ENCODE measurements around the gene WASF1. TPM values are rescaled to one million over a fixed set of nuclear protein-coding genes. Genes with fewer than 3 reads are reported as not detected.

Gene WASF1
- total and polyA plus RNA-seq, 8 donors = 5.5 to 27.3 (median 21.8) TPM

DNA sequence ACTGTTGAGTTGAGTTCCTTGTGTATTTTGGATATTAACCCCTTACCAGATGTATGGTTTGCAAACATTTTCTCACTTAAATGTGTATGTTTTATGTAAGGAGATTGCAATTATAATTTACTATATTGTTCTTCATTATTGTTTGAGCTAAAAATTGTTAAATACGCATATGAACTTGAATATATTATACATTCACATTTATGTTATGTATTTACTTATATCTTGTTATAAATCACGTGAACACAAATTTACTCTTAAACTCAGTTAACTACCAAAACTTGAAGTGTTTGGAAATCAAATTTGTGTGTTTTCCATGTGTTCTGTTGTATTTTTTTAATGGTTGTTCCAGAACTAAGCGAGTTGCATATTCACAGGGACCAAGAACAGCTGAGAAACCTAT lies 19.1 kb upstream of the WASF1 start:
- no peaks in the 10 kb centered on the region for H3K4me1 ChIP-seq
- DNase-seq (no peak), ATAC-seq (no peak)
- no peaks in the 10 kb centered on the region for H3K27me3 ChIP-seq
- H3K27ac ChIP-seq = no peak overlapping the region
- no peak overlapping the region for H3K4me3 ChIP-seq
- H3K9me3 ChIP-seq = no peaks in the 10 kb centered on the region
- TF ChIP-seq, protein P1, sequence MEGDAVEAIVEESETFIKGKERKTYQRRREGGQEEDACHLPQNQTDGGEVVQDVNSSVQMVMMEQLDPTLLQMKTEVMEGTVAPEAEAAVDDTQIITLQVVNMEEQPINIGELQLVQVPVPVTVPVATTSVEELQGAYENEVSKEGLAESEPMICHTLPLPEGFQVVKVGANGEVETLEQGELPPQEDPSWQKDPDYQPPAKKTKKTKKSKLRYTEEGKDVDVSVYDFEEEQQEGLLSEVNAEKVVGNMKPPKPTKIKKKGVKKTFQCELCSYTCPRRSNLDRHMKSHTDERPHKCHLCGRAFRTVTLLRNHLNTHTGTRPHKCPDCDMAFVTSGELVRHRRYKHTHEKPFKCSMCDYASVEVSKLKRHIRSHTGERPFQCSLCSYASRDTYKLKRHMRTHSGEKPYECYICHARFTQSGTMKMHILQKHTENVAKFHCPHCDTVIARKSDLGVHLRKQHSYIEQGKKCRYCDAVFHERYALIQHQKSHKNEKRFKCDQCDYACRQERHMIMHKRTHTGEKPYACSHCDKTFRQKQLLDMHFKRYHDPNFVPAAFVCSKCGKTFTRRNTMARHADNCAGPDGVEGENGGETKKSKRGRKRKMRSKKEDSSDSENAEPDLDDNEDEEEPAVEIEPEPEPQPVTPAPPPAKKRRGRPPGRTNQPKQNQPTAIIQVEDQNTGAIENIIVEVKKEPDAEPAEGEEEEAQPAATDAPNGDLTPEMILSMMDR (IDR thresholded peaks at IDR 0.05) = no peak
- H3K36me3 ChIP-seq = peaks cover 0 to 13% of the 10 kb centered on the region in 2 donors
- intact Hi-C loops (cut with DNase I) = no loop called here

DNA sequence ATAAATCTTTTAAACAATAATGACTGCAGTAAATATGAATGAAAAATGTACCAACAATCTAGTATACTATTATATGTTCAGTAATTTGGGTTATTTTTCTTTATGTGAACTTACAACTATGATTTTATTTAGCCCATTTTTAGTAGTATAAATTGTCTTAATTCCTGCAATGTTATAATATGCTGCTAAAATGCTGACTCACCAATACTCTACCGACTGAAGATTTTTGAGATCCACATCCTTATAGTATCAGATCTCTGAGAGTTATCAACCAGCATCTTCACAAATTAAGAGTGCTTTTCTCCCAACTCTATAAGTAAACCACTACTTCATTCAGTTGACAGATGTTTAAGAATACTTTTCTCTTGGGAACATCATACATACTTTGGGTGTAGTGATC lies 17.4 kb upstream of the WASF1 start:
- TF ChIP-seq, protein P1 (IDR thresholded peaks at IDR 0.05) = no peak

DNA sequence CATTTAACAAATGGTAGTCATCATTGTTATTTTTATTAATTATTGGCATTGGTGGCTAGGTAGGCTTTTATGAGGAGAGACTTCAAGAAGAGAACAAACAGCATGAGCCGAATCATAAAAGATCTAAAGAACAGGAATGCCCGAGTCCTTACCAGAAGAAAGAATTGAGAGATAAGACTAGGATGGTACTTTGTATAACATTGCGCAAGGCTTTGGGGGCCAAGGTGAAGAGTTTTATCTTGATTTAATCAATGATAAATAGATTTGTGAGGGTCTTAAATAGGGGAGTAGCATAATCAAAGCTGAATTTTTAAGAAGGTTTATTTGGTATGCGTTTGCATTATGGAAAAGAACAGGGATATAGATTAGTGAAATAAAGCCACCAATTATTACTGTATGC lies 16.2 kb upstream of the WASF1 start:
- no peaks in the 10 kb centered on the region for H3K9me3 ChIP-seq
- H3K27ac ChIP-seq = no peak overlapping the region
- H3K4me1 ChIP-seq = peaks cover 0 to 5% of the 10 kb centered on the region in 2 donors
- H3K27me3 ChIP-seq = no peaks in the 10 kb centered on the region
- H3K36me3 ChIP-seq = peaks cover 0 to 19% of the 10 kb centered on the region in 2 donors
- no peak overlapping the region for H3K4me3 ChIP-seq
- no peak for DNase-seq
- intact Hi-C loops (cut with DNase I) = no loop called here
- no peak for ATAC-seq
- TF ChIP-seq, protein P1 (IDR thresholded peaks at IDR 0.05) = no peak

More for the DNA sequence above, 17.4 kb upstream of the WASF1 start:
- intact Hi-C loops (cut with DNase I) = no loop called here
- no peak overlapping the region for H3K27ac ChIP-seq
- no peaks in the 10 kb centered on the region for H3K27me3 ChIP-seq
- H3K4me3 ChIP-seq = no peak overlapping the region
- ATAC-seq = no peak
- H3K9me3 ChIP-seq = no peaks in the 10 kb centered on the region
- H3K4me1 ChIP-seq = peaks cover 0 to 1% of the 10 kb centered on the region in 2 donors
- H3K36me3 ChIP-seq = peaks cover 0 to 19% of the 10 kb centered on the region in 2 donors
- DNase-seq = no peak

DNA sequence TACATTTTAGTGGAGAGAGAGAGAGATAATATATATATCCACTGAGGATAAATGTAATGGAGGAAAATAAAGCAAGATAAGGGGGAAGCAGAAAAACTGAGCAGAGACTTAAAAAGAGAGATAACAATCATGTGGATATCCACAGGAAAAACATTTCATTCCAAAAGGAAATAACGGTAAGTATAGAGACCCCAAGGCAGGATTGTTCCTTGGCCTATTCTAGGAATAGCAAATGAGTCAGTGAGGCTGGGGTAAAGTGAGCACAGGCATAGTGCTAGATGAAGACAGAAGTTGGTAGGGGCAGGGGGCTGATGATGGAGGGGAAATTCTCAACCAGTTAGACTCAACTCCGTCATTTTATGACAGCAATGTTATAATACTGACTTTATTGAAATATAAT lies 12.0 kb upstream of the WASF1 start:
- Histone ChIP-seq H3K27me3 (no peaks in the 10 kb centered on the region), H3K4me1 (peaks cover 0 to 15% of the 10 kb centered on the region in 2 donors), H3K27ac (no peak overlapping the region), H3K4me3 (no peak overlapping the region), H3K9me3 (no peaks in the 10 kb centered on the region), H3K36me3 (peaks cover 0 to 15% of the 10 kb centered on the region in 2 donors)
- DNase-seq = no peak
- TF ChIP-seq, protein P1 (IDR thresholded peaks at IDR 0.05) = no peak
- intact Hi-C loops (cut with DNase I) = no loop called here
- ATAC-seq = no peak

DNA sequence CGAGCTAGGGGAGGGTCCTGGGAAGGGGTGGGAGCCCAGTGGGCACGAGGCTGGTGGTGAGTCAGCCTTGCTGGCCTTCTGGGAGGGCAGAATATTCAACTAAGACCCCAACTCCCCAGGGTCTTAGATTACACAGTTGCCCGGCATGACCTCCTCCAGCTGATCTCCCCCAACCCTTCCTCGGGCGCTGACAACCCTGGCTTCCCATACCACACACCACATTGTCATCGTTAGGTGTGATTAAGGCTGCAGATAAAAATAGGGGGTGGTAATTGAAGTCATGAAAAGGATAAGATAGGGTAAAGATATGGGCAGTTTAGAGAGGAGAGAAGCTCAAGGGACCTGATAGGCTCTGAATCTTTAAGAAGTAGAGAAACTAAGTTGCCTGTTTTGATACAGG lies 11.3 kb upstream of the WASF1 start:
- intact Hi-C loops (cut with DNase I) = no loop called here
- DNase-seq (peak in 1 of 4 donors; percentile 34), ATAC-seq (no peak)
- TF ChIP-seq, protein P1 (IDR thresholded peaks at IDR 0.05) = no peak
- no peak overlapping the region for H3K27ac ChIP-seq
- peaks cover 0 to 21% of the 10 kb centered on the region in 2 donors for H3K4me1 ChIP-seq
- peaks cover 0 to 15% of the 10 kb centered on the region in 2 donors for H3K36me3 ChIP-seq
- H3K4me3 ChIP-seq = no peak overlapping the region
- H3K27me3 ChIP-seq = no peaks in the 10 kb centered on the region
- H3K9me3 ChIP-seq = no peaks in the 10 kb centered on the region

All from left lung (tissue), 10 donors.